Muscle of leg (tissue), 11 donors: ENCODE data around the gene STK32A. TPM values are rescaled to one million over a fixed set of nuclear protein-coding genes. Genes with fewer than 3 reads are reported as not detected.
A peak's percentile ranks its signal among the peaks of the same experiment; 100 is the strongest.

ENCODE experiments used
- DNase-seq: peaks from one replicate; pipeline ENCODE4 v3.0.0; 2013
- H3K27ac ChIP-seq: one replicate; pipeline ENCODE4 v1.5.1; 2013; ENCODE audit warnings: mild to moderate bottlenecking, low read length, control low read depth
- H3K27me3 ChIP-seq: one replicate; pipeline ENCODE4 v1.6.1; 2013; ENCODE audit warnings: low read length; ENCODE audit not compliant: control insufficient read depth, insufficient read depth
- H3K36me3 ChIP-seq: one replicate; pipeline ENCODE4 v1.6.1; 2013; ENCODE audit warnings: low read length; ENCODE audit not compliant: control insufficient read depth, insufficient read depth
- H3K4me1 ChIP-seq: one replicate; pipeline ENCODE4 v1.6.1; 2013; ENCODE audit warnings: low read length; ENCODE audit not compliant: control insufficient read depth, insufficient read depth
- H3K4me3 ChIP-seq: one replicate; pipeline ENCODE4 v1.5.1; 2013; ENCODE audit warnings: low read length, control low read depth
- H3K9me3 ChIP-seq: replicated peaks from 2 replicates; pipeline ENCODE4 v1.6.1; 2013; ENCODE audit warnings: low read depth, low read length; ENCODE audit not compliant: control insufficient read depth
- WGBS: methylation state at CpG from one replicate; pipeline ENCODE4 v1.1.5; 2013; ENCODE audit warnings: missing lambda C conversion rate; ENCODE audit not compliant: insufficient coverage; 5-methylcytosine and 5-hydroxymethylcytosine counted together
- polyA plus RNA-seq, 8 donors: library from polyadenylated mRNA; unstranded; fragments of 120-200 nt; gene quantifications; one replicate each; pipeline versions ENCODE4 v1.2.1 to v1.2.3, GENCODE V29; 2013; ENCODE audit warnings: inconsistent platforms in 1 of 8, low replicate concordance in 1 of 8; ENCODE audit not compliant: insufficient read length in 8 of 8, insufficient read depth in 1 of 8
- total RNA-seq: library from RNA; stranded (reverse); fragments of 120-200 nt; gene quantifications from one replicate; pipeline ENCODE4 v1.2.4, GENCODE V29; 2013

Gene STK32A
- total and polyA plus RNA-seq, 9 donors, result 0.21 to 0.66 (median 0.39) TPM

GRCh38 chr5:147384346-147385193 lies 149.7 kb downstream of the STK32A start:
- no peak for DNase-seq
- Histone ChIP-seq H3K27me3 (no peaks in the 10 kb centered on the region), H3K4me3 (no peak overlapping the region), H3K4me1 (no peaks in the 10 kb centered on the region), H3K9me3 (no peaks in the 10 kb centered on the region), H3K27ac (no peak overlapping the region), H3K36me3 (no peaks in the 10 kb centered on the region)
- 76% methylated on average over 3 of the region's 6 CpGs for whole genome bisulfite sequencing

- WGBS, result 72% methylated on average over 3 of the region's 4 CpGs
- no peaks in the 10 kb centered on the region for H3K4me1 ChIP-seq
- no peaks in the 10 kb centered on the region for H3K9me3 ChIP-seq
- H3K36me3 ChIP-seq, result peaks cover 3% of the 10 kb centered on the region
- no peaks in the 10 kb centered on the region for H3K27me3 ChIP-seq
- no peak overlapping the region for H3K27ac ChIP-seq
- H3K4me3 ChIP-seq, result no peak overlapping the region
- DNase-seq, result no peak
Measured at GRCh38 chr5:147387109-147387508, 152.3 kb downstream of the STK32A start.

DNA sequence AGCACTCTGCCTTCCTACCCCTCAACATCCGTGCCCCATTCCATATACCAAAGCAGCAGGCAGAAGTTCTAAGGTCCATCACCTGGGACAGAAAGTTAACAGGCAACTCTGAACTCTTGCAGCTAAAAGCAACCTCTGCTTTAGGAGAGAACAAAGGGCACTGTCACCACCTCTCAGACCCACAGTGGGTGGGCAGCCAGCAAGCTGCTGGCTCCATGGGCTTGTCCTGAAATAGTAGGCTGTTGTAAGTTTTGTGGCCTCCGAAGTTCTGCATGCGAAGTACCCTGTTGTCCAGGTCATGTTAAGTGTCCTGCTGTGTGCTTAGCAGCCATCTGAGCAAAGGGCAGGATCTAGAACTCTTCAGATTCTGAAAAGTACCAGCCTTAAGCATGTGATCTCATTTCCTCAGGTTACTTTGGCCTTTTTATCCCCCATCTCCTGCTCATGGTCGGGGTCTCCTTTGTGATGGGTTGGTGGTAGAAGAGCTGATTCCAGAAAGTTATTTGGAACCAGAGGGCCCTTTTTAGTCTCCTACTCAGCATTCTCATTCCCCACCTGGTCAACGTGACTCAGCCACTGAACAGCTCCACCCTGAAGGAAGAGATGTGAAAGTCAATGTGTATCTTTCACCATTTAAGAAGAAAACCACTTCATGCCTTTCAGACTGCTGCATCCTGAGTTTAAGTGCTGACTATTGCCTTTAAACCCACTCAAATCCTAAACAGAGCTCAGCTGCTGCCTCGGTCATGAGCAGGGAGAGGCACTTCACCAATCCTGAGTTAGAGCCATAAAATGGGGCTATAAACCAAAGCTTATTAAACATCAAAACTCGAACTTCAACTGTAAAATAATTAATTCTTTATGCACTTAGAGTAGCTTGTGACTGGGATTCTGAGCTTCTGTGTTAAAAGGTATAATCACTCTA lies 153.6 kb downstream of the STK32A start:
- WGBS, result 57% methylated on average over 4 of the region's 7 CpGs
- no peaks in the 10 kb centered on the region for H3K27me3 ChIP-seq
- H3K9me3 ChIP-seq, result no peaks in the 10 kb centered on the region
- peaks cover 15% of the 10 kb centered on the region for H3K36me3 ChIP-seq
- H3K27ac ChIP-seq, result no peak overlapping the region
- no peak overlapping the region for H3K4me3 ChIP-seq
- no peaks in the 10 kb centered on the region for H3K4me1 ChIP-seq
- no peak for DNase-seq

- Histone ChIP-seq H3K4me3 (no peak overlapping the region), H3K27ac (no peak overlapping the region), H3K36me3 (peaks cover 31% of the 10 kb centered on the region), H3K4me1 (no peaks in the 10 kb centered on the region), H3K9me3 (no peaks in the 10 kb centered on the region), H3K27me3 (no peaks in the 10 kb centered on the region)
- WGBS, result 76% methylated on average over 2 of the region's 3 CpGs
- DNase-seq, result no peak
Measured at GRCh38 chr5:147390654-147391225, 155.9 kb downstream of the STK32A start.

DNA sequence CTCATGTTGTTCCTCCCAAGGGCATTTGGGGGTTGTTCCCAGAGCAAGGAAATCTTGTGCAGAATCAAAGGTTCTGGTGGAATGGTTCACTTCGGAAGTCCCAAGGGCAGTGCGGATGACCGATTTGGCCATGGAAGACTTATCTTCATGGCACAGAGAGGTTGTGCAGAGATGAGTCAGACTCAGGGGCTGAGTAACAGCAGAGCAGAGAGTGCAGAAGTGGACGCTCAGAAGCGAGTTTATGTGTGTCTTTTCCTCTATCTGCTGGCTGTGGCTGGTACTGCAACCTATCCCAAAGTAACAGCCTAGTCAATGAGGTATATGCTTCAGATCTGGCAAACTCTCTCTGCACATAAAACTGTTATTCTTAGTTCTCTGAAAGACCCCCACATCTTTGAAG lies 157.0 kb downstream of the STK32A start:
- H3K4me1 ChIP-seq, result no peaks in the 10 kb centered on the region
- peak; percentile 36 for DNase-seq
- WGBS, result 100% methylated on average over 3 of the region's 5 CpGs
- H3K9me3 ChIP-seq, result no peaks in the 10 kb centered on the region
- no peak overlapping the region for H3K4me3 ChIP-seq
- H3K27ac ChIP-seq, result no peak overlapping the region
- H3K27me3 ChIP-seq, result no peaks in the 10 kb centered on the region
- H3K36me3 ChIP-seq, result peaks cover 40% of the 10 kb centered on the region

- H3K9me3 ChIP-seq, result no peaks in the 10 kb centered on the region
- no peak for DNase-seq
- no peaks in the 10 kb centered on the region for H3K4me1 ChIP-seq
- no peaks in the 10 kb centered on the region for H3K27me3 ChIP-seq
- WGBS, result no CpG with 5 or more reads among the region's 15 CpGs
- H3K36me3 ChIP-seq, result peaks cover 55% of the 10 kb centered on the region
- no peak overlapping the region for H3K4me3 ChIP-seq
- H3K27ac ChIP-seq, result no peak overlapping the region
Measured at GRCh38 chr5:147393874-147394672, 159.2 kb downstream of the STK32A start.

GRCh38 chr5:147396070-147396823 lies 161.4 kb downstream of the STK32A start:
- no peaks in the 10 kb centered on the region for H3K9me3 ChIP-seq
- DNase-seq, result no peak

GRCh38 chr5:147397616-147398015 lies 162.8 kb downstream of the STK32A start:
- Histone ChIP-seq H3K27ac (no peak overlapping the region), H3K27me3 (no peaks in the 10 kb centered on the region), H3K9me3 (no peaks in the 10 kb centered on the region), H3K36me3 (peaks cover 60% of the 10 kb centered on the region), H3K4me3 (no peak overlapping the region), H3K4me1 (no peaks in the 10 kb centered on the region)
- 85% methylated on average over 10 of the region's 11 CpGs for WGBS
- DNase-seq, result no peak

More at GRCh38 chr5:147396070-147396823, 161.4 kb downstream of the STK32A start:
- Histone ChIP-seq H3K27ac (no peak overlapping the region), H3K27me3 (no peaks in the 10 kb centered on the region), H3K4me1 (no peaks in the 10 kb centered on the region), H3K36me3 (peaks cover 61% of the 10 kb centered on the region), H3K4me3 (no peak overlapping the region)
- WGBS, result 100% methylated on average over 5 of the region's 8 CpGs

GRCh38 chr5:147398860-147399259 lies 164.0 kb downstream of the STK32A start:
- 78% methylated on average over 2 of the region's 9 CpGs for WGBS
- no peak for DNase-seq
- no peaks in the 10 kb centered on the region for H3K9me3 ChIP-seq
- H3K4me1 ChIP-seq, result peaks cover 6% of the 10 kb centered on the region
- H3K4me3 ChIP-seq, result no peak overlapping the region
- H3K27ac ChIP-seq, result no peak overlapping the region
- peaks cover 52% of the 10 kb centered on the region for H3K36me3 ChIP-seq
- H3K27me3 ChIP-seq, result no peaks in the 10 kb centered on the region
